ENCODE measurements around the gene HOXA13.

HOXA13 gene

GRCh38 chr7:27180431-27181420, 19.2 kb downstream of the HOXA13 start:
- DNase-seq: no peak

- DNase-seq: peak; percentile 76
Observed at GRCh38 chr7:27179503-27180430, 20.1 kb downstream of the HOXA13 start.

- DNase-seq: no peak
Observed at GRCh38 chr7:27179030-27179429, 20.9 kb downstream of the HOXA13 start.

GRCh38 chr7:27178366-27178765, 21.5 kb downstream of the HOXA13 start:
- DNase-seq: no peak

- DNase-seq: no peak
Observed at GRCh38 chr7:27177795-27178320, 22.0 kb downstream of the HOXA13 start.

- peak; percentile 2 for DNase-seq
Observed at GRCh38 chr7:27176962-27177794, 22.7 kb downstream of the HOXA13 start.

GRCh38 chr7:27176524-27176845, 23.4 kb downstream of the HOXA13 start:
- DNase-seq: no peak

- no peak for DNase-seq
Observed at GRCh38 chr7:27175626-27176523, 24.0 kb downstream of the HOXA13 start.

GRCh38 chr7:27174874-27175625, 24.8 kb downstream of the HOXA13 start:
- DNase-seq: no peak

- peak; percentile 4 for DNase-seq
Observed at GRCh38 chr7:27173956-27174873, 25.7 kb downstream of the HOXA13 start, which contains the start of gene HOXA10. HOXA10 (minus strand) TSS chr7:27174320; CDS start chr7:27174306, 14 bp downstream.

- DNase-seq: peak; percentile 28
Observed at GRCh38 chr7:27173511-27173955, 26.4 kb downstream of the HOXA13 start.

GRCh38 chr7:27172823-27173510, 26.9 kb downstream of the HOXA13 start:
- peak; percentile 22 for DNase-seq

- peak; percentile 4 for DNase-seq
Observed at GRCh38 chr7:27172315-27172774, 27.5 kb downstream of the HOXA13 start.

- DNase-seq: peak; percentile 25
Observed at GRCh38 chr7:27171637-27172314, 28.1 kb downstream of the HOXA13 start.

- peak; percentile 6 for DNase-seq
Observed at GRCh38 chr7:27171325-27171636, 28.6 kb downstream of the HOXA13 start.

GRCh38 chr7:27170426-27171324, 29.2 kb downstream of the HOXA13 start:
- DNase-seq: no peak

All from activated CD4-positive, alpha-beta T cell treated with anti-CD3 and anti-CD28 coated beads for 48 hours (primary cell).